Esophagus squamous epithelium (tissue), 4 donors: ENCODE results near the gene UBE2G2.

ENCODE experiments used
- POLR2A ChIP-seq, 4 donors: fragments of 450-650 bp; IDR thresholded peaks; one replicate each; pipeline ENCODE4 v1.6.1; 2017; ENCODE audit warnings: antibody characterized with exemption in 4 of 4, mild to moderate bottlenecking in 4 of 4, moderate library complexity in 3 of 4
- TF ChIP-seq, protein P1 (sequence below), 6 experiments: fragments of 450-650 bp in 4 of 6; fragments of 200-600 bp in 2 of 6; sonication (generic) in 2 of 6; IDR thresholded peaks; one replicate each; pipeline ENCODE4 v1.5.1; 2016 to 2019; ENCODE audit warnings: antibody characterized with exemption in 6 of 6, mild to moderate bottlenecking in 4 of 6, moderate library complexity in 4 of 6

DNA sequence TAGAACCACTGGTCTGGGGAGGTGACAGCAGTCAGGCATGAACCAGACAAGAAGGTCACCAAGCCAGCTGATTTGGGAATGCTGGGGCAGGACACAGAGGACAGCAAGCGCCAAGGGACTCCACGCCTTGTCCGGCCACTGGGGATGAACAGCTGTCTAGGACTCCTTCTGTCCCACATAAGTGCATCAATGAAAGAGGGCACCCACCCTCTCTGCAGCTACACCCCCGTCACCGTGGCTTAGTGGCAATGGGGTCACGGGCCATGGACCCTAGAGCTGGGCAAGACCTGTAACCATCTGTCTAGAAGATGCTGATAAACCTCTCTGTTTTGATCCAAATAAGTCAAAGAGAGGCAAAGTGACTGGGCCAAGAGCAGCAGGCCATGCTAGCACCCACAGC is 16.8 kb downstream of the UBE2G2 start:
- TF ChIP-seq, protein P1, sequence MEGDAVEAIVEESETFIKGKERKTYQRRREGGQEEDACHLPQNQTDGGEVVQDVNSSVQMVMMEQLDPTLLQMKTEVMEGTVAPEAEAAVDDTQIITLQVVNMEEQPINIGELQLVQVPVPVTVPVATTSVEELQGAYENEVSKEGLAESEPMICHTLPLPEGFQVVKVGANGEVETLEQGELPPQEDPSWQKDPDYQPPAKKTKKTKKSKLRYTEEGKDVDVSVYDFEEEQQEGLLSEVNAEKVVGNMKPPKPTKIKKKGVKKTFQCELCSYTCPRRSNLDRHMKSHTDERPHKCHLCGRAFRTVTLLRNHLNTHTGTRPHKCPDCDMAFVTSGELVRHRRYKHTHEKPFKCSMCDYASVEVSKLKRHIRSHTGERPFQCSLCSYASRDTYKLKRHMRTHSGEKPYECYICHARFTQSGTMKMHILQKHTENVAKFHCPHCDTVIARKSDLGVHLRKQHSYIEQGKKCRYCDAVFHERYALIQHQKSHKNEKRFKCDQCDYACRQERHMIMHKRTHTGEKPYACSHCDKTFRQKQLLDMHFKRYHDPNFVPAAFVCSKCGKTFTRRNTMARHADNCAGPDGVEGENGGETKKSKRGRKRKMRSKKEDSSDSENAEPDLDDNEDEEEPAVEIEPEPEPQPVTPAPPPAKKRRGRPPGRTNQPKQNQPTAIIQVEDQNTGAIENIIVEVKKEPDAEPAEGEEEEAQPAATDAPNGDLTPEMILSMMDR (IDR thresholded peaks at IDR 0.05), result no peak
- TF ChIP-seq POLR2A (IDR thresholded peaks at IDR 0.05), result no peak
